HG02588 (cell line): ENCODE measurements around the gene ZC3H4.
"Not testable (repeated sequence)": the region's sequence is repeated elsewhere in the genome, so short reads cannot be mapped to it uniquely, and the experiment has no call there.

Experiments
- ATAC-seq: cut with Tn5 transposase; IDR thresholded peaks from one replicate; pipeline ENCODE4 v1.9.1; 2021; ENCODE audit warnings: mild to moderate bottlenecking, moderate library complexity; ENCODE audit not compliant: unreplicated experiment

Gene ZC3H4

GRCh38 chr19:47050562-47050961 is 63.0 kb downstream of the ZC3H4 start:
- ATAC-seq: not testable (repeated sequence)

DNA sequence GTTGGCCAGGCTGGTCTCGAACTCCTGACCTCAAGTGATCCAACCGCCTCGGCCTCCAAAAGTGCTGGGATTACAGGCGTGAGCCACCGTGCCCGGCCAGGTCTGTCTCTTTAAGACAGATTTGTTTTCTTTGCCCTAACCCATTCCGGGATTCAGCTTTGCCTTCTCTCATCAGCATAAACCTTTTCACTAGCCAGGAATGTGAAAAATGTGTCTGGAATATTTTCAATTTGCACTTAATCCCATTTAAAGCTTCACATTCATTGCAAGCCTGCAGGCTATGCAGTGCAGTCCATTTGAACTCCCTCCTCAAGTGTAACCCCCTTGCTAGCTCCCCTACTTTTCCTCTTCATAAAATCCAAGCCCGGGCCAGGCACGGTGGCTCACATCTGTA is 64.3 kb downstream of the ZC3H4 start:
- no peak for ATAC-seq

GRCh38 chr19:47047763-47048405 is 65.7 kb downstream of the ZC3H4 start:
- peak; percentile 47 for ATAC-seq

- no peak for ATAC-seq
Measured at GRCh38 chr19:47047272-47047762, 66.3 kb downstream of the ZC3H4 start.

DNA sequence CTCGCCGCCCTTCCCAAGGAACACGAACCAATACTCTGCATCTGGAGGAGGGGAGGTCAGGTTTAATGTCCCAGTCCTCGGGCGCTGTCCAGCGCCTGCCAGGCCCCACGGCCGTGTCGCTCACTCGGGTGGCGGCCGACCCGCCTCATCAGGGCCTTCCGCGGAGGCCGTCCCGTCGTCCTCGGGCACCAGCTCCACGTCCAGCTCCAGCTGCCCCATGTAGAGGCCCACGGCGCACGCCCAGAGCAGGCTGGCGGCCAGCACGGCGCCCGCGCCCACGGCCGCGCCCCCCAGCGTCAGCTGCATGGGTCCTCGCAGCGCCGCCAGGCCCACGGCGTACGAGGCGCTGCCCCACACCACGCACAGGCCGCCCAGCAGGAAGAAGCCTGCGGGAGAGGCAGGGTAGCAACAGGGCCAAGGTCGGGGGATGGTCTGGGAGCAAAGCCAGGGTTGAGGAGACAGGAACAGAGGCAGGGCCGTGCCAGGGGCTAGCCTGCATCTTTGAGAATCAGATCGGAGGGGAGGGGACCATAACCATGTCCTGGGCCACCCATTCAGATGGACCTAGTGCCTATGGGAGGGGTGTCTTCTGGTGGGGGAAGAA is 67.6 kb downstream of the ZC3H4 start:
- ATAC-seq: no peak

GRCh38 chr19:47044946-47045866 is 68.4 kb downstream of the ZC3H4 start:
- ATAC-seq: no peak

DNA sequence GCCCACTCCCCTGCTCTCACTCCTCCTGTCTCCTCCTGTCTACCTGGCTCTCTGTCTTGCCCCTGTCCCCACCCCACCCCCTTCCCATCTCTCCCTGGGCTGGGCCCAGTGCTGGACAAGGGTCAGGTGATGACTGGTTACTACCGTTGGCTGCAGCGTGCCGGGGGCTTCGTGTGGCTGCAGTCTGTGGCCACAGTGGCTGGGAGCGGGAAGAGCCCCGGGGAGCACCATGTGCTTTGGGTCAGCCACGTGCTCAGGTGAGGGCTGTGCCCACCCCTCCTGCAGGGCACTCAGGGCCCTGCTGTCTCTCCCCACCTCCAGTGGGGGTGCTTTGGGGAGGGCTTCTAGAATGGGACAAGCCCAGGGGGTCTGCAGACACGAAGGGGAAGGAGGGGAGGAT is 72.7 kb downstream of the ZC3H4 start:
- ATAC-seq: no peak

DNA sequence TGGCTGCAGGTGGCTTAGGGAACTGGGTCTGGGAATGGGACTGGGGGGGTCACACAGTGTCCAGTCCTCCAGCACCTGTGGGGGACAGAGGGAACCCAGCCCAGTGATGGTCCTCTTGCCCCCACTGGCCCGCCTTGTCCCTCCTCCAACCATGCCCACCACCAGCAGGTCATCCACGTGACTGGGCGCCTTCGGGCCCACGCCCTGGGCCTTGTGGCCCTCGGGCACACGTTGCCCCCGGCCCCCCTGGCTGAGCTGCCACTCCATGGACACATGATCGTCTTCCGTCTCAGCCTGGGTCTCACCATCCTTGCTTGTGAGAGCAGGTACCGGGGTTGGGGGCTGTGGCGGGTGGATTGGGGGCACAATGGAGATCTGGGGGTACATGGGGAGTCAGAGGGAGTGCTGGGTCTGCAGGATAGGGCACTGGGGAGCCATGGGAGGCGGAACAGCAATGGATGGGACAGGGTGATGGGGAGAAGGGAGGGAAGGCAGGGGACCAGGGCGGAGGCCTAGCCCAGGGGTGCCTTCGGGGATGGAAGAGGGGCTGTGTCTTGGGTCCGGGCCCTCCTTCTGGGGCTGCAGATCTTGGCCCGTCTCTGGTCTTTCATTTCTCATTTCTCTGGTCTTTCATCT is 74.2 kb downstream of the ZC3H4 start:
- ATAC-seq: no peak

DNA sequence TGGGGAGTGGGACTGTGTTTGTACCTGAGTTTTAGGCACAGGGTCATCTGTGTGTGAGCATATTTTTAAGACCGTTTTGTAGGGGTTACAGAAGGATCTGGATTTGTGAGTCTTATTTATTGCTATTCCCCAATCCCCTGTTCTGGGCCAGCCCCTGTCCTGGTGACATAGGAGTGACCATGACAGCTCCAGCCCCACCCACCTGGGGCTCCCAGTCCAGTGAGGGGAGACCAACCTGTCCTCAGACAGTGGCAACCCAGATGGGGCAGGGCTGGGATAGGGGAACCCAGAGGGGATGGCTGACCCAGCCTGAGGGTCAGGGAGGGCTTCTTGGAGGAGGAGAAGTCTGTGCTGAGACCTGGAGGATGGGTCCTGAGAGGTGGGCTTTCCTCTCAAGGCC is 75.8 kb downstream of the ZC3H4 start:
- no peak for ATAC-seq

GRCh38 chr19:47036097-47036651 is 77.4 kb downstream of the ZC3H4 start:
- peak; percentile 26 for ATAC-seq

DNA sequence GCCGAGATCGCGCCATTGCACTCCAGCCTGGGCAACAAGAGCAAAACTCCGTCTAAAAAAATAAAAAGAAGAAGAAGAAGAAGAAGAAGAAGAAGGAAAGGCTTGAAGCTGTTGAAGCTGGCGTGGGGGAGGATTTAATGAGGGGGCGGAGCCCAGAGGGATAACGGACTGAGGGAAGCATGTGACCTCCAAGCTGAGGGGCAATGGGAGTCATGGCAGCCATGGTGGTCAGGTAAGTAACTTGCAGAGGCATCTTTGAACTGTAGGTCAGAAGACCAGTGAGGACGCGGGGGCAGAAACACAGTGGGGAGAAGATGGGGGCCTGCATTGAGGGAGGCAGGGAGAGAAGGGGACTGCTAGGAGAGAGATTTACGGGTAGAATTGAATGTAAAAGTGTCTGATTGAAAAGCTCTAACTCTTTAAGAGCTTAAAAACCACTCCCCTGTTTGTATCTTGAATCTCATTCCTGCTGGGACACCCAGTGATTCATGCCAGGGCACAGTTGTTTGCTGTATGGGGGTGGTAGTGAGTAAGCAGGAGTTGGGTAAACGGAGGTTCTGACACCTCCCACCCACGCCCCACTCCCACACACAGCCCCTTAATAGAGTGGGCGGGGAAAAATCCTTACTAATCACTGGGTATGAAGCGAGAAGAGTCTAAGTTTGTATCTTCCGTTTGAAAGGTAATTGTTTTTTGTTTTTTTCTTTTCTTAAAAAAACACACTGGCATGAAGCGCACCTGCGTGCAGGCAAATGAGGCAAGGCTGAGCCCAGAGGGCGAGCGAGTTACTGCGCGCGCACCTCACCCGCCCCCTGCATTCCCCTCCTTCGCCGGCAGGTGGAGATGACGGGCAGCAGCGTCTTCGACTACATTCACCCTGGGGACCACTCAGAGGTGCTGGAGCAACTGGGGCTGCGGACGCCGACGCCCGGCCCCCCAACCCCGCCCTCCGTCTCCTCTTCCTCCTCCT is 78.2 kb downstream of the ZC3H4 start:
- ATAC-seq: peak; percentile 84

DNA sequence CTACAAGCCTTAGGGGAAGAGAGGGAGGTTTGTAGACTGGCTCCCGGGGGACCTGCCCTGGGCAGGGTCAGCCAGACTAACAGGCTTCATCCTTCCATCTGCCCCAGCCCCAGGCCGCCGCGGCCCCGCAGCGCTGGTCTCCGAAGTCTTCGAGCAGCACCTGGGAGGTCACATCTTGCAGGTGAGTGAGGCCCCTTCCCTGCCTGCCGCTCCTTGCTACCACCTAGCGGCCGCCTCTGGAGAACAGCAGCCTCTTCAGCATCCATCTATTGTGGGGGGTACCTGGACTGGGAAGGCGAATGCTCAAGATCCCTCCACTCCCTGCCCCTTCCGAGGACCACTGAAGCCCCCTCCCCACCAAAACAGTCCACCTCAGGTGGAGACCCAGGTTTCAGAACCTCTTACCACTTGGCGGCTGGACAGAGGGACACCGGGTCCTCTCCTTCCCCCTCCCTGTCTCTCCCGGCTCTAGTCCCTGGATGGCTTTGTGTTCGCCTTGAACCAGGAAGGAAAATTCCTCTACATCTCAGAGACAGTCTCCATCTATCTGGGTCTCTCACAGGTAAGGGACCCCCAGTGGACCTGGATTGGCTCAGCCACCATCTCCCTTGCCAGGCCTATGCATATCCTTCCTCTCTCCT is 81.3 kb downstream of the ZC3H4 start:
- ATAC-seq: no peak

- ATAC-seq: no peak
Measured at GRCh38 chr19:47028195-47028601, 85.4 kb downstream of the ZC3H4 start.

GRCh38 chr19:47027586-47028088 is 85.9 kb downstream of the ZC3H4 start:
- no peak for ATAC-seq

DNA sequence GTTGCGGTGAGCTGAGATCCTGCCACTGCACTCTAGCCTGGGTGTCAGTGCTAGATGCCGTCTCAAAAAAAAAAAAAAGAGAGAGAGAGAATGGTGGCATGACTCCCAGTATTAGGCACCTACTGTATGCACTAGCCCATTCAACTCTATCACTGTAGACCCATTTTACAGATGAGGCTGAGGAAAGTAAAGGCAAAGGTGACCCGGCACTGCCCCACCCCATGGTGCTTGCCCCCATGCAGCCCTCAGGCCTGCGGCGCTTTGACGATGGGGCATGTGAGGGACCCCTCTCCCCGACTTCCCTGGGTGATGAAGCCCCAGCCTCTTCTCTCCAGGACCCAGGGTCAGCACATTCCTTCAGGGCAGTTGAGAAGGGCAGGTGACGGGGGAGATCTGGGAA is 86.7 kb downstream of the ZC3H4 start:
- no peak for ATAC-seq

- no peak for ATAC-seq
Measured at GRCh38 chr19:47026156-47026555, 87.4 kb downstream of the ZC3H4 start.

DNA sequence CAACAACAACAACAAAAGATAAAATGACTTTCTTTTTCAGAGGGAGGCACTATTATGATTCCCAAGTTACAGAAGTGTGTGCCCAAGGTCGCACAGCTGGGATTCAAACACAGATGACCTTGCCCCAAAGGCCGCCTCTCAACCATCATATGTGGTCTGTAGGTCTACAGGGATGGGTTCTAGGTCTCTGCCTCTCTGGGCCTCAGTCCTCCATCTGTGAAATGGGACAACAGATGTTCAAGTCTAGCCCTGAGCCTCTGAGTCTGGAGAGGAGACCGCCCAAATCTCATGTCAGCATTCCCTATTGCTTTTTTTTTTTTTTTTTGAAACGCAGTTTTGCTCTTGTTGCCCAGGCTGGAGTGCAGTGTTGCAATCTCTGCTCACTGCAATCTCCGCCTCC is 89.1 kb downstream of the ZC3H4 start:
- ATAC-seq: no peak

GRCh38 chr19:47023448-47023794 is 90.2 kb downstream of the ZC3H4 start:
- ATAC-seq: no peak
